ENCODE measurements around the gene SEMA5B.

Gene SEMA5B, protein sequence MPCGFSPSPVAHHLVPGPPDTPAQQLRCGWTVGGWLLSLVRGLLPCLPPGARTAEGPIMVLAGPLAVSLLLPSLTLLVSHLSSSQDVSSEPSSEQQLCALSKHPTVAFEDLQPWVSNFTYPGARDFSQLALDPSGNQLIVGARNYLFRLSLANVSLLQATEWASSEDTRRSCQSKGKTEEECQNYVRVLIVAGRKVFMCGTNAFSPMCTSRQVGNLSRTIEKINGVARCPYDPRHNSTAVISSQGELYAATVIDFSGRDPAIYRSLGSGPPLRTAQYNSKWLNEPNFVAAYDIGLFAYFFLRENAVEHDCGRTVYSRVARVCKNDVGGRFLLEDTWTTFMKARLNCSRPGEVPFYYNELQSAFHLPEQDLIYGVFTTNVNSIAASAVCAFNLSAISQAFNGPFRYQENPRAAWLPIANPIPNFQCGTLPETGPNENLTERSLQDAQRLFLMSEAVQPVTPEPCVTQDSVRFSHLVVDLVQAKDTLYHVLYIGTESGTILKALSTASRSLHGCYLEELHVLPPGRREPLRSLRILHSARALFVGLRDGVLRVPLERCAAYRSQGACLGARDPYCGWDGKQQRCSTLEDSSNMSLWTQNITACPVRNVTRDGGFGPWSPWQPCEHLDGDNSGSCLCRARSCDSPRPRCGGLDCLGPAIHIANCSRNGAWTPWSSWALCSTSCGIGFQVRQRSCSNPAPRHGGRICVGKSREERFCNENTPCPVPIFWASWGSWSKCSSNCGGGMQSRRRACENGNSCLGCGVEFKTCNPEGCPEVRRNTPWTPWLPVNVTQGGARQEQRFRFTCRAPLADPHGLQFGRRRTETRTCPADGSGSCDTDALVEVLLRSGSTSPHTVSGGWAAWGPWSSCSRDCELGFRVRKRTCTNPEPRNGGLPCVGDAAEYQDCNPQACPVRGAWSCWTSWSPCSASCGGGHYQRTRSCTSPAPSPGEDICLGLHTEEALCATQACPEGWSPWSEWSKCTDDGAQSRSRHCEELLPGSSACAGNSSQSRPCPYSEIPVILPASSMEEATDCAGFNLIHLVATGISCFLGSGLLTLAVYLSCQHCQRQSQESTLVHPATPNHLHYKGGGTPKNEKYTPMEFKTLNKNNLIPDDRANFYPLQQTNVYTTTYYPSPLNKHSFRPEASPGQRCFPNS

DNA sequence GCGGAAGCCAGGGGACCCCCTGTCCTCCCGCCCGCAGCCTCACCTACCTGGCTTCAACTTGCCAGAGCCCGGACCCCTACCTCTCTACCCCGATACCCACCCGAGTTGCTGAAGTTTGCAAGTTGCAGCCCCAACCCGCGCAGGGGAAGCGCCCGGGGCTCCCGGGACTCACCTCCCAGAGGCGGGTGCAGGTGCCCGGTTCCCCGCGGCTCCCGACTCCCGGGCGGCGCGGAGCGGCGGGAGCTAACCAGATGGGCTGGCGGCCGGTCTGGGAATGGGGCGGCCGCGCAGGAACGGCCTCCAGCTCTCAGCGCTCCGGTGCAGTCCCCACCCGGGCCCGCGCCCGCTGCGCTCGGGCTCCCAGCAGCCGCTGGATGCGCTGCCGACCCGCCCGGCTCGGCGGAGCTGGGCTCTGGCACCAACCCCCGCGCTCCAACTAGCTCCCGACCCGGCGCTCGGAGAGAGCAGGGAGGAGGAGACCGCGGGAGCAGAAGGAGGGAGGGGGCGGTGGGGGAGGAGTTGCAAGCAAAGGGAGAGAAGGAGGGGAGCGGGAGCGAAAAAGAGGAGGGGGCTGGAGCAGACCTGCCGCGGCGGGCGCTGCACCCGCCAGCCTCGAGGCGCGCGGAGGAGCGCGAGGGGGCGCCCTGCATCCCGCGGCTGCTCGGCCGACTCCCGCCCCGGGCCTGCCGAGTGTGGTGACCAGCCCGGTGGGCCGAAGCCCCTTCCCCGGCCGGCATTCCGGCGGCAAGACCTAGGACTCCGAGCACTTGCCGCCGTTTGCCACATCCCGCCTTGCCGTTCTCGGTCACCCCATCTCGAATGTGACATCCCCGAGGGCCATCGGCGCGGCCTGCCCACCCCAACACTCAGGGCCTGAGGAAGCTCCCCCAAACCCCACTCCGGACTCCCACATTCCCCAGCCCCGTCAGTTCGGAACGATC, at the start of gene SEMA5B:
Gene SEMA5B (minus strand): TSS at position 472 of the 941 bp plus-strand sequence. CDS start 66,500 bp downstream, outside the sequence.
- H3K4me3 ChIP-seq (ENCODE audit: low read depth, low read length), result peak within 1 kb of the TSS; percentile 42
- no peak for DNase-seq (ENCODE audit: low read depth)

DNA sequence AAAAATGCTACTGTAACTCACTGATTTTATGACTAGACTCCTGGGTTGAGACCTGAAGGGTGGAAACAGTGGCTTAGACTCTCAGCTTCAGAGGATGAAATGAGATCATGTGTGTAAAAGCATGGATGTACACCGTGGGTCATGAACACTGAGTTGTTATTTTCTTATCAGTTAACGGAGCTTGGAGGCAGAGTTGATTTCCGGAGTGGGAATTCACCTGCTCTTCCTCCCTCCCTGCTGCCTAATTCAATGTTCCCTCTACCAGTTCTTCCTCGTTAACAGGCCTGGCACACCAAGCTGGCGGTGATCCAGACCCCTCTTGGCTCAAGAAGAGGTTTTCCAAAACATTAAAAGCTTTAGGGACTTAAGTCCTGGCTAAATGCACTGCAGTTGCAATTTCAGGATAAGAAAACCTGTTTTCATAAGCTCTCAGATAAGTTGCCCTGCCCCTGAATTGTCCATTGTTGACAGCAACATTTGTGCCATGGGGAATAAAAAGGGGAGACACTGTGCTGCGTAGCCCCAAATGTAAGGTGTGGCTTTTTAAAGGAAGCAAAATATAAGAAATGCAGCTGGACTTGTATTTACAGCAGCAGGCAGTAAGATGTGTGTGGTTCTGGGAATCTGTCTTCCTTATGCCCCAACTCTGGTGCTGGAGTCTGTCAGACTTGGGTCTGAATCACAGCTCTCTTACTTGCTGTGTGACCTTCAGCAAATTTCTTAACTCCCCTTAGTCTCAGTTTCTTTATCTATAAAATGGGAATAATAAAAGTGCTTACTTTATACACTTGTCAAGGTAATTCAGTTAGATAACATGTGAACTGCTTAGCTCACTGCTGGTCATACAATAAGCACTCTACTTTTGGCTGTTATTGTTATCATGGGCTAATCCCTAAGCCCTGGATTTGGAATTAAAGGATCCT, 49.2 kb upstream of the SEMA5B start:
- H3K4me3 ChIP-seq (ENCODE audit: low read depth, low read length), result no peak overlapping the region
- no peak for DNase-seq (ENCODE audit: low read depth)

DNA sequence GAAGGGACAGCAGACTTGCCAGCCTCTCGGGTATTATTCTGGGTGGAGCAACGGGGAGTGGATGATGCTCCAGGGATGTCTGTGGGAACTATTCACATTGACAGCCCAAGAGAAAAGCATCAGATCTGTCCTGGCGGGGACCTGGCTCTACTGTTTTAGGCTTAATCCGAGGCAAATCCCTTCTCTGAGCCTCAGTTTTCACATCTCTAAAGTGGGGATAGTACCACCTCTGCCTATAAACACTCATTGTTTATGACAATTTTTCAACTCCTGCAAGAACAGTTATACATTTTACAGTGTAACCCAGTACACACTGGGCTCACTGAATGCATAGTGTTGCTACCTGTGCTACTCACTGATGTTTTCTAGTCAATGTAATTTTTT, 48.5 kb upstream of the SEMA5B start:
- no peak for DNase-seq (ENCODE audit: low read depth)
- no peak overlapping the region for H3K4me3 ChIP-seq (ENCODE audit: low read depth, low read length)

DNA sequence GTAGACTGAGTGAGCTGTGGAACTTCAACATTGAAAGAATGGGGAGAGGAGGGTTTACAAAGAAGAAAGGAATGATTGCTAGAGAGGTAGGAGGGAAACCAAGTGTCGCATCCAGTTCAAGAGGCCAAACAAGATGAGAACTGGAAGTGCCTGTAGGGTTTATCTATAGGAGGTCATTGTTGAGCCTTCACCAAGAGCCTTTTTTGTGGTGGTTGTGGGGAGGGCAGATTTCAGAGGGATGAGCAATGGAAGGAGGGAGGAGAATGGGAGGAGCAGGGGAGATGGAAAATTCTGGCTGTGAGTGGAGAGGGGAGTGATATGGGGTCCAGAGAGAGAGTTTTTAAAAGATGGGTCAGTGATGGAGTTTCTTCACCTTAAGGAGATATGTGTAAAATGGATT, 47.8 kb upstream of the SEMA5B start:
- H3K4me3 ChIP-seq (ENCODE audit: low read depth, low read length), result no peak overlapping the region
- no peak for DNase-seq (ENCODE audit: low read depth)

DNA sequence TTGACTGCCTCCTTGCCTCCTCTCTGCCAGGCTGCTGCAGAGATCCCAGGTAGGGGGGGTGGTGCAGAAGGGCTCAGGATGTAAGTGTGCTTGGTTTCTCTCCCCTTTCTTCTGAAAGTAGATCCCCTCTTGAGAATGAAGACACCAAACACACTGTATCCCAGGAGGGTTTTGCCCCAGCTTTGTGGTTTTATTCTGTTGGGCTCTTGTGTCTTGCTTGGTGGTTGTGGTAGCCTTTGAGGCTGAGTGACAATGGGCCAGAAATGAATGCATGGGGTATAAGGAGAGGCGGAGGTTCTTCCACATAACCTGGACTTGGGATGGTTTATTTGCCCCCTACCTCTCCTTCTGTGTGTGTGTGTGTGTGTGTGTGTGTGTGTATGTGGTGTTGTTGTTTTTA, 45.0 kb upstream of the SEMA5B start:
- H3K4me3 ChIP-seq (ENCODE audit: low read depth, low read length), result no peak overlapping the region
- no peak for DNase-seq (ENCODE audit: low read depth)

DNA sequence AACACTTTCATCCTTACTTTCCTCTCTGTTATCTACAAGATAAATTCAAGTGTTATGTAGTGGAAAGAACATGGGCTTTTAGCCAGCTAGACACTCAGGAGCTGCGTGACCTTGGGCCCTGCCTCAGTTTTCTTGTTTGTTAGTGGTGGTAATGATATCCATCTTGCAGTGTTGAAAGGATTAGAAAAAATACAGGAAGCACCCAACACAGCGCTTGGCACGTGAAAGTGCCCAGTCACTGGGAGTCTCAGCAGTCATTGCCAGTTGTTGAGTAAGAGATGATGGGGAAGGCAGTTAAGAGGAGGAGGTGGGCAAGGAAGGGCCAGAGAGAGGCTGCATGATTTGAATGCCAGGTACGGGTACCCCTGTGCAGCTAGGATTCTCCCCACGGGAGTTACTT, 44.6 kb upstream of the SEMA5B start:
- DNase-seq (ENCODE audit: low read depth), result no peak
- no peak overlapping the region for H3K4me3 ChIP-seq (ENCODE audit: low read depth, low read length)

DNA sequence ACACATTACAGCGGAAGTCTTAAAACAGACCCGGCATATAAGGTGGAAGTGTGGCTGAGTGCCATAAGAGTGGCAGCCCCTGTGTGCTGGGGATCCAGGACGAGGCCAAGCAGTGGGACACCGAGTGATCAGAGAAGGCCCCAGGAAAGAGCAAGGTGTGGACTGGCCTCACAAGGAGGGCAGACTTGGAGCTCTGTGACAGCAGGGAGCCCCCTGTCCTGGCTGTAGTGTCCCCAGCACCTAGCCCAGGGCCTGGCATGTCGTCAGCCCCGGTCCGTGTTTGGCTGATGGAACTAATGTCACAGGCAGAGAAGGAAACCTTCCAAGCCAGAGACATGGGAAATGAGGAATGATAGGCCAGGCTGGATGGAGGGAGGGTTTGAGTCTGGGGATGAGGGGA, 44.0 kb upstream of the SEMA5B start:
- no peak overlapping the region for H3K4me3 ChIP-seq (ENCODE audit: low read depth, low read length)
- DNase-seq (ENCODE audit: low read depth), result no peak

DNA sequence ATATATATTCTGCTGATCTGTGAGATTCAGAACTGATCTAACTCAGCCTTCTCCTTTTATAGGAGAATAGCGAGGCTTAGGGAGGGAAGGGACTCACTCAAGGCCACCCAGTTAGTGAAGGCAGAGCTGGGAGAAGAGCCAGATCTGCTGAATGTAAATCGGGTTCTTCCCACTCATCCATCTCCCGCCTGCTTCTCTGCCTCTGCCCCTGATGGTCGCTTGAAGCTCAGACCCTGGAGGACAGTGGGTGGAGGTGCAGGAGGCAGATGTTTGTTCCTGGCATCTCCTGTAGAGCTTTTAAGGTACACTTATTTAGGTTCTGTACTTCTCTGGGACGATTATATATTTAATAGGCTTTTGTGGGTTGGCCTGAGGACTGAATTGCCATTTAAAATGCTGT, 43.6 kb upstream of the SEMA5B start:
- DNase-seq (ENCODE audit: low read depth), result no peak
- H3K4me3 ChIP-seq (ENCODE audit: low read depth, low read length), result no peak overlapping the region

DNA sequence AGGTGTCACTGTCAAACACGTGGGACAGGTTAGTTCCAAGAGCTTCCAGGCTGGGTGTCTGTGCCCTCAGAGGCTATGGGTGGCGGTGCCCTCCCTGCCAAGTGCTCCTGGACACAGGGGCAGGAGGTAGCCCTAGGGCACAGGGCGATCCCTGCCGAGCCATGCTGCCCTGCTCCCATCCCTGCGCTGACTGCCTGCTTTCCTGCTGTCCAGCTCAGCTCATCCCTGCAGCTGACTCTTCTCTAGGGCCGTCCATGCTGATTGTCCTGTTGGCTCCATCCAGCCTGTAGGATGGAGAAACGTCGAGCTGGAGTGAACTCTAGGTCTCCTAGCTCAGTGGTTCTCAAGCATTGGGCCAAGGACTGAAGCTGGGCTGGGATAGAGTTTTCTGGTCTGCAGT, 42.9 kb upstream of the SEMA5B start:
- no peak for DNase-seq (ENCODE audit: low read depth)
- H3K4me3 ChIP-seq (ENCODE audit: low read depth, low read length), result no peak overlapping the region

DNA sequence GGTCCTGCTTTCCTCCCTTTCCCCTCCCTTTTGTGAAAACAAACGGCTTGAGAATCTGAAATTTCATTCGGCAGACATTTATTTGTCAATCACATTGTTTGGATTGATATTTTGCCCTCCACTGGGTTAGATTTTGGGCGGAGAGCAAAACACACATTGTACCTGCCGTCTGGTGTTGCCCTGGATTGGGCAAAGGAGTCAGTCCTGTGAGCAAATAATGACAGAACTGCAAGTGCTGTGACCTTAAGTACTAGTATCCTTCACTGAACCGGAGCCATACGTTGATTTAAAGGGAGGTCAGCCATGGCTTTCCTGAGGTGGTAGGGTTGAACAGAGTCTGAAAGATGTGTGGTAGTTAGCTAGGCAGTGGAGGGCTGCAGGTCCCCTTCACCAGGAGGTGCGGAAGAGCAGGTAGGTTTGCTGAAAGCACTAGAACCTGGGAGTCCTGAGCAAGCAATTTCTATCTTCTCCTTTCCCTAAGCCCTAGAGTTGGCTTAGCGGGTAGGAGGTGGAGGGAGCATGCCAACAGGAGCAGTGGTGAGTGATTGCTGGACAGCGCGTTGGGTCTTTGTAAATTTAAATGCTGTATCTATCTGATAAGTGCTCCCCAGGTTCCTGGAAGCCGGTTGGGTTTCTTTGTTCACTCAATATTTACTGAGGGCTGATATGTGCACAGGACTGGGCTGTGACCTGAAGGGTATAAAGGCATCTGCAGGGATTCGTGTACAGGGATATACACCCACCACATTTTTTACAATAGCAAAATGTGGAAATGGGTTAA, 41.2 kb upstream of the SEMA5B start:
- no peak for DNase-seq (ENCODE audit: low read depth)
- peak overlapping the region; percentile 96 for H3K4me3 ChIP-seq (ENCODE audit: low read depth, low read length)

DNA sequence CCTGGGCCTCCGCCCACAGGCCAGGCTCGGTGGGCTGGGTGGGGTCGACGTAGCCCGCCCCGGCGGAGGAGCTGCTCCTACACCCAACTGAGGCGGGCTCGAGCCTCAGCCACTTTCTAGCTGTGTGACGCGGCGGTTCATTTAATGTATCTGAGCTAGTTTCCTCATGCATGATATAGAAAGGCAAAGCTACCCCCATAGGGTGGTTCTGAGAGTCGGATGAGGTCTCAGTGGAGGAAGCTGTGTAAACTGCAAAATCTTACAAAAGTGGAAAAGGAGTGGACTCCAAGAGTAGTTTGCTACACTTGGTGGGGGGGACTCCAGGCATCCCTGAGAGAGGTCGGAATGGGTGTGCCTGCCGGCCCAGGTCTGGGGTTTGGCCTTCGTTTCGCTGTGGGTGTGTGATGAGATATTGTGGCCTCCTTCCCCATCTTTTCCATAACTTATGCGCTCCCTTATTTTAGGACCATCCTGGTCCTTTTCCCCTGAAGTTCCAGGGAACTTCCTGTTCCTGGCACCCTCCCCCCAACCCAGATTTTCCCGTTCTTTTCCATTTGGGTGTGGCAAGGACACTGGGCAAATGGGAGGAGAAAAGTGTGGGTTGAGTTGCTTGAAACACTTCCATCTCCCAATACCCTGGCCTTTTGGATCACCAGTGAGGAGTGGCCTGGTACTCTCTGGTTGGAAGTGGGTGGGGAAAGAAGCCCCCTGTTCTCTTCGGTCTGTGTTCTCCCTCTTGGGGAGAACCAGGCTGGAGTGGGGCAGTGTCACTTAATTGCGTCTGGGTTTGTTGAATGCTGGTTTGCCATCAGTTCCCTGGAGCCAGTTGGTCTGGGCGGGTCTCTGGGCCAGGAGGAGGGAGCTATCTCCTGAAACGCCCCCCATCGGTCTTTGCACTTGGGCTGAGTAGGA, 40.4 kb upstream of the SEMA5B start:
- H3K4me3 ChIP-seq (ENCODE audit: low read depth, low read length), result peak overlapping the region; percentile 96
- DNase-seq (ENCODE audit: low read depth), result no peak

DNA sequence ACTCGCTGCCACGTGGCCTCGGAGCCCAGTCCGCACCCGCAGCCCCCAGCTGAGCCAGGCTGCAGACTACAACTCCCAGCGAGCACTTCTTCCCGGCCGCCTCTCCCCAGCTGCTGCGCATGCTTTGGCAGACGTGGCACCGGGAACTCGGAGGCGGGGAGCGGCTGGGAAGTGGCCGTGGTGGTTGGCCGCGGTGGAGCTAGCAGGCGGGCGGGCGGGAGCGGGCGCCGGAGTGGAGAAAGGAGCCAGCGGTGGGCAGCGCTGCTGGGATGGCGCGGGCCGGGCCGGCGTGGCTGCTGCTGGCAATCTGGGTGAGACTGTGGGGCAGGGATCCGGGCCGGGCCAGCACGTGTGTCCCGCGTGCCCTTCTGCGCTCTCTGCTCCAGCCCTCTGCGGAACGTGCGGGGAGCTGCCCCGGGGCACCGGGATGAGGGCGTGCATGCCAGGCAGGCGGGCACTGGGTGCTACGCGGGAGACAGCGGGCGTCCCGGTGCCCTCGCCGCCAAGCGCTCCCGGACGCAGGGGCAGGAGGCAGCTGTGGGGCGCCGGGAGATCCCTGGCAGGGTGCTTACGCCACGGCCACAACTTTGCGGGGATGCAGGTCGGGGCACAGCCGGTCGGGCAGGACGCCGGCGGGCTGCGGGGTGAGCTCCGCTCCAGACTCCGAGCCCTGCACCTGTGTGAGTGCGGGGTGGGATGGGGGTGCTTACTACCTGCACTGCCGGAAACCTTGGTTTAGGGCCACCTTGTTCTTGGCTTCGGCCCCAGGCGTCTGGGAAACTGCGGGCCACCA, 39.5 kb upstream of the SEMA5B start, which contains the start of gene PDIA5:
Gene PDIA5 (plus strand): TSS at position 130 of the 793 bp plus-strand sequence. CDS start 140 bp downstream, at position 270.
- peak within 1 kb of the TSS; percentile 96 for H3K4me3 ChIP-seq (ENCODE audit: low read depth, low read length)
- peak; percentile 72 for DNase-seq (ENCODE audit: low read depth)

DNA sequence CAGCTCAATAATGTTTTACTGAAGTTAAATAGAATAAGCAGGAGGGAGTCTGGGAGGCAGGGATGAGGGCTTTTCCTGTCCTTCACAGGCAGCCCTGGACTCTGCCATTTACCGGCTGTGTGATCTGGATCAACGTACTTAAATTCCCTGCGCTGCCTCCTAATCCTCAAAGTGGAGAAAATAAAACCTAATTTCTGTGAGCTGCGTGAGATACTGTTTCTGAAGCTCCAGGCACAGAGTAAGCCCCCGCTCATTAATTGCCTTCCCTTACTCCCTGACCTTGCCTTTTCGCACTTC, 39.0 kb upstream of the SEMA5B start:
- peak overlapping the region; percentile 96 for H3K4me3 ChIP-seq (ENCODE audit: low read depth, low read length)
- DNase-seq (ENCODE audit: low read depth), result no peak

DNA sequence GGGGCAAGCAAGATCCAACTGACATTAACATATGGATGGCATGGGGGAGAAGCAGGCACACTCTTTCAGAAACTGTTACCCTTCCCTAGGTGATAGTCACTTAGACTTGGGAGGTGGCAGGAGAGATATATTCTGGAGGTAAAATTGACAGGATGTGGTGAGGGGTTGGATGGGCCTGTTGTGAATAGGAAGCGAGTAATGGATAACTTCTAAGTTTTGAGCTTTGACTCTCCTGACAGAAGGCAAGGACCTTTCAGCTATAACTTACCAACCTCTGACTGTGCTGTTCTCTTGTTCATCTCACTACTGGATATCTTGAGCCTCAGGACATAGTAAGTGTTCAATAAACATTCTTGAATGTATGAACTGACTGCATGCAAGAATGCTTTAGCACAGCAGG, 37.4 kb upstream of the SEMA5B start:
- DNase-seq (ENCODE audit: low read depth), result no peak
- H3K4me3 ChIP-seq (ENCODE audit: low read depth, low read length), result no peak overlapping the region

DNA sequence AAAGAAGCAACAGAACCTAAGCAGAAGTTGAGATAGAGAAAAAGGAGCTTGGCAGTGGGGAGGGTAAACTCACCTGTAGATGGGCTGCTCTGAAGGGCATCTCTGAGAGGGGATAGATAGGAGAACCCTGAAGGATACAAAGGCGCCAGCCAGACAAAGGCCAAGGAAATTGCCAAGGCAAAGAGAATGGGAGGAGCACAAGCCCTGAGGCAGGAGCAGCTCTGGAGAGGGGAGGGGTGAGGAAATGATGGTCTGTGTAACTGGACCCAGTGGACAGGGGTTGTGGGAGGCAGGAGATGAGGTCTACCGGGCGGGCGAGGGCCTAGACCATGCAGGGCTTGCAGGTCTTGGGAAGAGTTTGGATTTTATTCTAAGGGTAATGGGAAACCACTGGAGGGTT, 36.9 kb upstream of the SEMA5B start:
- no peak overlapping the region for H3K4me3 ChIP-seq (ENCODE audit: low read depth, low read length)
- no peak for DNase-seq (ENCODE audit: low read depth)

DNA sequence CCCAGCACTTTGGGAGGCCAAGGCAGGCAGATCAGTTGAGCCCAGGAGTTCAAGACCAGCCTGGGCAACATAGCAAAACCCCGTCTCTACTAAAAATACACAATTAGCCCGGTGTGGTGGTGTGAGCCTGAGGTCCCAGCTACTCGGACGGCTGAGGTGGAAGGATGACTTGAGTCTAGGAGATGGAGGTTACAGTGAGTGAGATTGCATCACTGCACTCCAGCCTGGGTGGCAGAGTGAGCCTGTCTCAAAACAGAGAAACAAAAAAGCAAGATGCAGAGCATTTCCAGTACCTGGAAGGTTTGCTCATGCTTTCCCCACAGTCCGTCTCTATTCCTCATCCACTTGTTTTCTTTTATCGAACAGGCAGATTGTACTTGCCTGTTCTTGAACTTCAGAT, 35.5 kb upstream of the SEMA5B start:
- DNase-seq (ENCODE audit: low read depth), result no peak
- H3K4me3 ChIP-seq (ENCODE audit: low read depth, low read length), result no peak overlapping the region
